HepG2 (cell line): ENCODE data around the gene ATAD3C. TPM values are rescaled to one million over a fixed set of nuclear protein-coding genes. Genes with fewer than 3 reads are reported as not detected.

Experiments
- ARNTL ChIP-seq: sonication (generic); formaldehyde crosslinking; IDR thresholded peaks from 2 replicates; pipeline ENCODE4 v1.4.0; 2020; ENCODE audit warnings: mild to moderate bottlenecking, missing genetic modification reagents
- DPF2 ChIP-seq: sonication (generic); formaldehyde crosslinking; IDR thresholded peaks from 2 replicates; pipeline ENCODE4 v1.4.0; 2020; ENCODE audit warnings: mild to moderate bottlenecking, low read depth, missing genetic modification reagents, borderline replicate concordance
- ELF3 ChIP-seq: IDR thresholded peaks from 2 replicates; pipeline ENCODE4 v1.6.1; 2016; ENCODE audit warnings: missing genetic modification reagents, missing compliant biosample characterization
- FOXJ3 ChIP-seq: sonication (generic); formaldehyde crosslinking; IDR thresholded peaks from 2 replicates; pipeline ENCODE4 v1.4.0; 2020; ENCODE audit warnings: missing genetic modification reagents, mild to moderate bottlenecking, borderline replicate concordance
- HBP1 ChIP-seq: IDR thresholded peaks from 2 replicates; pipeline ENCODE4 v1.6.1; 2016; ENCODE audit warnings: low read depth, control low read depth
- IRF1 ChIP-seq: sonication (generic); formaldehyde crosslinking; IDR thresholded peaks from 2 replicates; pipeline ENCODE4 v1.4.0; 2020; ENCODE audit warnings: low read depth, mild to moderate bottlenecking, missing genetic modification reagents
- MIER2 ChIP-seq: IDR thresholded peaks from 2 replicates; pipeline ENCODE4 v1.6.1; 2016; ENCODE audit warnings: missing biosample characterization, missing genetic modification reagents
- NFATC3 ChIP-seq: sonication (generic); formaldehyde crosslinking; IDR thresholded peaks from 2 replicates; pipeline ENCODE4 v1.5.1; 2020; ENCODE audit warnings: mild to moderate bottlenecking, missing genetic modification reagents
- NFIC ChIP-seq: IDR thresholded peaks from 2 replicates; pipeline ENCODE4 v1.6.1; 2012; ENCODE audit warnings: mild to moderate bottlenecking, low read length, inconsistent platforms
- RFXAP ChIP-seq: sonication (generic); formaldehyde crosslinking; IDR thresholded peaks from 2 replicates; pipeline ENCODE4 v1.4.0; 2020; ENCODE audit warnings: missing genetic modification reagents, borderline replicate concordance
- SNAPC2 ChIP-seq: sonication (generic); formaldehyde crosslinking; IDR thresholded peaks from 2 replicates; pipeline ENCODE4 v1.8.1; 2022; ENCODE audit warnings: mild to moderate bottlenecking, missing genetic modification reagents
- ZKSCAN5 ChIP-seq: sonication (generic); formaldehyde crosslinking; IDR thresholded peaks from 2 replicates; pipeline ENCODE4 v1.5.1; 2020; ENCODE audit warnings: mild to moderate bottlenecking, missing genetic modification reagents
- ZNF234 ChIP-seq: sonication (generic); formaldehyde crosslinking; conservative IDR thresholded peaks from 2 replicates; pipeline ENCODE4 v1.5.1; 2020; ENCODE audit warnings: mild to moderate bottlenecking, missing genetic modification reagents
- ZNF33B ChIP-seq: sonication (generic); formaldehyde crosslinking; IDR thresholded peaks from 2 replicates; pipeline ENCODE4 v1.5.1; 2020; ENCODE audit warnings: mild to moderate bottlenecking, missing genetic modification reagents
- ZNF484 ChIP-seq: sonication (generic); formaldehyde crosslinking; IDR thresholded peaks from 2 replicates; pipeline ENCODE4 v1.5.1; 2020; ENCODE audit warnings: mild to moderate bottlenecking, low read depth, missing genetic modification reagents, borderline replicate concordance
- ZNF557 ChIP-seq: sonication (generic); formaldehyde crosslinking; IDR thresholded peaks from 2 replicates; pipeline ENCODE4 v1.4.0; 2020; ENCODE audit warnings: missing genetic modification reagents
- ZNF562 ChIP-seq: sonication (generic); formaldehyde crosslinking; IDR thresholded peaks from 2 replicates; pipeline ENCODE4 v1.8.0; 2022; ENCODE audit warnings: missing genetic modification reagents, borderline replicate concordance
- ZNF598 ChIP-seq: sonication (generic); formaldehyde crosslinking; IDR thresholded peaks from 2 replicates; pipeline ENCODE4 v1.5.1; 2020; ENCODE audit warnings: mild to moderate bottlenecking, missing genetic modification reagents, borderline replicate concordance
- ZNF768 ChIP-seq: sonication (generic); formaldehyde crosslinking; IDR thresholded peaks from 2 replicates; pipeline ENCODE4 v1.4.0; 2020; ENCODE audit warnings: missing genetic modification reagents
- ZNF879 ChIP-seq: sonication (generic); formaldehyde crosslinking; IDR thresholded peaks from 2 replicates; pipeline ENCODE4 v1.8.1; 2023; ENCODE audit warnings: missing genetic modification reagents
- ZZZ3 ChIP-seq: sonication (generic); formaldehyde crosslinking; IDR thresholded peaks from 2 replicates; pipeline ENCODE4 v1.4.0; 2020; ENCODE audit warnings: missing genetic modification reagents, mild to moderate bottlenecking, borderline replicate concordance
- polyA plus RNA-seq, 8 experiments: library from polyadenylated mRNA; depleted of rRNA in 3 of 8; stranded (reverse) in 7 of 8; unstranded in 1 of 8; fragments of >200 nt; fragmentation: Illumina TruSeq in 4 of 8; extraction: Trizol in 4 of 8; gene quantifications; 2 replicates each; pipeline versions ENCODE4 v1.2.1 to v1.2.3, GENCODE V29; 2011 to 2016; ENCODE audit warnings: low read depth in 4 of 8, missing spikeins in 1 of 8, mixed read lengths in 1 of 8; ENCODE audit not compliant: insufficient read depth in 1 of 8
- total RNA-seq, 5 experiments: library from RNA; depleted of rRNA; stranded (reverse); fragments of >200 nt; fragmentation: Illumina TruSeq; extraction: Trizol; gene quantifications; 2 replicates each; pipeline ENCODE4 v1.2.3, GENCODE V29; 2016; ENCODE audit warnings: low read depth in 1 of 5
- TF ChIP-seq, protein P1 (sequence below): sonication (generic); formaldehyde crosslinking; IDR thresholded peaks from 2 replicates; pipeline ENCODE4 v1.8.0; 2023; ENCODE audit warnings: mild to moderate bottlenecking, missing genetic modification reagents
- TF ChIP-seq, protein P2 (sequence below): sonication (generic); formaldehyde crosslinking; IDR thresholded peaks from 2 replicates; pipeline ENCODE4 v1.4.0; 2020; ENCODE audit warnings: missing genetic modification reagents
- TF ChIP-seq, protein P3 (sequence below): sonication (generic); formaldehyde crosslinking; IDR thresholded peaks from 2 replicates; pipeline ENCODE4 v1.5.0; 2020; ENCODE audit warnings: missing genetic modification reagents, mild to moderate bottlenecking, borderline replicate concordance
- TF ChIP-seq, protein P4 (sequence below): sonication (generic); formaldehyde crosslinking; IDR thresholded peaks from 2 replicates; pipeline ENCODE4 v1.4.0; 2020; ENCODE audit warnings: mild to moderate bottlenecking, missing genetic modification reagents

The ATAD3C gene
- total and polyA plus RNA-seq, 2 of the 13 experiments (the other 11 are each of a cell fraction or from before 2014, with no cell fraction given), result 2.4 to 3.2 TPM

DNA sequence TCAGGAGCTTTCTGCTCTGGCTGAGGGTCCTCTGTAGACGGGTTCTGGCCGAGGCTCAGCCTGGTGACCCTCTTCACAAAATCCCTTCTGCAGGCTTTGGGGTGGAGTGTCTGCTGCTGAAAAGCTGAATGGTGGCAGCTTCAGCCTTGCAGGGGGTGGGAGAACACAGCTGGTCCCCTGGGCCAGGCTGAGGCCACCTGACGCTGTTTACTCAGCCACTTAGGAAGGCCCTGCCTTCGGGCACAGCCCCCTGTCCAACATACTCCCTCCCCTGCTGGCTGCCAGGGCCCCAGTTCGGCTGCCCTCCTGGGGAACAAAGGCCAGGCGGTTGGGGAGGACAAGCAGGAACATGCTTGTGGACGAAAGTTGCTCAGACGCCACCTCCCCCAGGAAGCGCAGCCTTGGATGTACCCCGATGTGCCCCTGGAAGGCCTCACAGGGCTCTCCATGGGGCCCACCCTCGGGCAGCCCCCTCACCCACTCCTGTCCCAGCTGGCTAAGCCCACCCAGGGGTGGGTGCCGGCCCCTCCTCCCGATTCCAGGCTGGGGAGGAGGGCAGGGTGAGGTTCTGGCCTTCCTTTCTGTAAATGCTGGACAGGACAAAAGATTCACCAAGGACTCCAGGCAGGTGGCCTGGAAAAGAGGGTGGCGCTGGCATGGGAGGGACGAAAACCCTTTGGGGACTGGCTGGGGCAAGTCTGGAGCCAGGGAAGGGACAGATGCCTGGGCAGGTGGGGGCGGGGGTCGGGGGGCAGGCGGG lies 28.2 kb upstream of the ATAD3C start, which contains the start of gene ANKRD65 (continued):
- no peak for TF ChIP-seq HBP1
- no peak for TF ChIP-seq ZNF484
- no peak for TF ChIP-seq IRF1 (CRISPR knock-in tag)
- TF ChIP-seq ZNF234 (CRISPR knock-in tag), result no peak
- no peak; the same call in 1 of the 2 replicates for TF ChIP-seq ZNF768 (CRISPR knock-in tag)
- no peak for TF ChIP-seq SNAPC2
- TF ChIP-seq NFATC3 (CRISPR knock-in tag), result no peak
- TF ChIP-seq, protein P1, sequence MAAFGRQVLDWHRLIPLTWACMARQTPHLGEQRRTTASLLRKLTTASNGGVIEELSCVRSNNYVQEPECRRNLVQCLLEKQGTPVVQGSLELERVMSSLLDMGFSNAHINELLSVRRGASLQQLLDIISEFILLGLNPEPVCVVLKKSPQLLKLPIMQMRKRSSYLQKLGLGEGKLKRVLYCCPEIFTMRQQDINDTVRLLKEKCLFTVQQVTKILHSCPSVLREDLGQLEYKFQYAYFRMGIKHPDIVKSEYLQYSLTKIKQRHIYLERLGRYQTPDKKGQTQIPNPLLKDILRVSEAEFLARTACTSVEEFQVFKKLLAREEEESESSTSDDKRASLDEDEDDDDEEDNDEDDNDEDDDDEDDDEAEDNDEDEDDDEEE (CRISPR knock-in tag), result 0 out of 2 replicates have a peak, but pooled peaks have one; percentile 60
- no peak for TF ChIP-seq MIER2 (CRISPR knock-in tag)
- TF ChIP-seq ZZZ3 (CRISPR knock-in tag), result no peak
- no peak for TF ChIP-seq FOXJ3
- TF ChIP-seq ZNF879 (CRISPR knock-in tag), result no peak
- TF ChIP-seq, protein P2, sequence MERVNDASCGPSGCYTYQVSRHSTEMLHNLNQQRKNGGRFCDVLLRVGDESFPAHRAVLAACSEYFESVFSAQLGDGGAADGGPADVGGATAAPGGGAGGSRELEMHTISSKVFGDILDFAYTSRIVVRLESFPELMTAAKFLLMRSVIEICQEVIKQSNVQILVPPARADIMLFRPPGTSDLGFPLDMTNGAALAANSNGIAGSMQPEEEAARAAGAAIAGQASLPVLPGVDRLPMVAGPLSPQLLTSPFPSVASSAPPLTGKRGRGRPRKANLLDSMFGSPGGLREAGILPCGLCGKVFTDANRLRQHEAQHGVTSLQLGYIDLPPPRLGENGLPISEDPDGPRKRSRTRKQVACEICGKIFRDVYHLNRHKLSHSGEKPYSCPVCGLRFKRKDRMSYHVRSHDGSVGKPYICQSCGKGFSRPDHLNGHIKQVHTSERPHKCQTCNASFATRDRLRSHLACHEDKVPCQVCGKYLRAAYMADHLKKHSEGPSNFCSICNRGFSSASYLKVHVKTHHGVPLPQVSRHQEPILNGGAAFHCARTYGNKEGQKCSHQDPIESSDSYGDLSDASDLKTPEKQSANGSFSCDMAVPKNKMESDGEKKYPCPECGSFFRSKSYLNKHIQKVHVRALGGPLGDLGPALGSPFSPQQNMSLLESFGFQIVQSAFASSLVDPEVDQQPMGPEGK (CRISPR knock-in tag), result peak; percentile 96
- TF ChIP-seq ZKSCAN5 (CRISPR knock-in tag), result no peak
- no peak for TF ChIP-seq ZNF33B
- no peak for TF ChIP-seq NFIC
- TF ChIP-seq, protein P3, sequence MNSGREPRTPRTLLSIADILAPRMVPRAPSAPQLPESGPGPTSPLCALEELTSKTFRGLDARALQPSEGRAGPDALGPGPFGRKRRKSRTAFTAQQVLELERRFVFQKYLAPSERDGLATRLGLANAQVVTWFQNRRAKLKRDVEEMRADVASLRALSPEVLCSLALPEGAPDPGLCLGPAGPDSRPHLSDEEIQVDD, result peak; percentile 57; the same call in 1 of the 2 replicates
- TF ChIP-seq ZNF562 (CRISPR knock-in tag), result no peak
- TF ChIP-seq DPF2, result no peak
- TF ChIP-seq, protein P4, sequence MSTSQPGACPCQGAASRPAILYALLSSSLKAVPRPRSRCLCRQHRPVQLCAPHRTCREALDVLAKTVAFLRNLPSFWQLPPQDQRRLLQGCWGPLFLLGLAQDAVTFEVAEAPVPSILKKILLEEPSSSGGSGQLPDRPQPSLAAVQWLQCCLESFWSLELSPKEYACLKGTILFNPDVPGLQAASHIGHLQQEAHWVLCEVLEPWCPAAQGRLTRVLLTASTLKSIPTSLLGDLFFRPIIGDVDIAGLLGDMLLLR (CRISPR knock-in tag), result no peak
- TF ChIP-seq ZNF557, result no peak
- TF ChIP-seq RFXAP (CRISPR knock-in tag), result no peak
- peak; percentile 74 for TF ChIP-seq ARNTL (CRISPR knock-in tag)
- no peak; the same call in 1 of the 2 replicates for TF ChIP-seq ELF3
- 0 out of 2 replicates have a peak, but pooled peaks have one; percentile 9 for TF ChIP-seq ZNF598 (CRISPR knock-in tag)
